ENCODE results near the gene GJD2.

Gene GJD2

DNA sequence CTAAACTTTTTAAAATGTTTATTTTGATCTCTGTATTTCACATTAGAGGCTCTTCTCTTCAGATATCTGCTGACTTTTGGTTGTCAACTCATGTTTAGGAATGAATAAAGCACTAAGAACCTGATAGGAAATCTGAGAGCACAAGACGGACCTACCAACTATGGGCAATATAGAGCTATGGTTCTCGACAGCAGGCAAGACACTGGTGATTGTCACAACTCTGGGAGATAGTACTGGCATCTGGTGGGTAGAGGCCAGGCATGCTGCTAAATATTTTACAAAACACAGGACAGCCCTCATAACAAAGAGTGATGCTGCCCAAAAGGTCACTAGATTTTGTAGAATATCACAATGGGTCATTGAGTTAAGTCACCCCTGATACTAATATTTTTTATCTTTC, 17.5 kb upstream of the GJD2 start:
- no peak for DNase-seq

GRCh38 chr15:34769711-34770110, 14.9 kb upstream of the GJD2 start:
- DNase-seq = no peak

GRCh38 chr15:34768530-34768929, 13.7 kb upstream of the GJD2 start:
- DNase-seq = no peak

GRCh38 chr15:34765741-34766140, 10.9 kb upstream of the GJD2 start:
- no peak for DNase-seq

GRCh38 chr15:34760909-34761308, 6.1 kb upstream of the GJD2 start:
- DNase-seq = no peak

DNA sequence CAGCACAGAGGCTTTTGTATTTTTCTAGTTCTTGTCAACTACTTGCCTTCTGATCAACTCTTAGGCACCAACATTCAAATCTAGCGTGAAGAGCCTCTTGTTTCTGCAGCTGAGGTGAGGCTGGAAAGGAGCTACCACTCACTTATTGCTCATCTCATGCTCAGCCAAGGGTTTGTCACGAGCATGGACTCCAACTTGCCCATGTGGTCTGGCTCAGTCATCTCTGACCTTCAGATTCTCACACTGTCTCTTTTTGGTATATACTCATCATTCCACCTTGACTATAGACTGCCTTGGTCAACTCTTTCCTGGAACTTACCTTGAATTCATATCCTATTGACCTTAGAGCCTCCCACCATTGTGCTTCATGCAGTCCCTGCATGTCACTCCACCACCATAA, 5.2 kb upstream of the GJD2 start:
- no peak for DNase-seq

DNA sequence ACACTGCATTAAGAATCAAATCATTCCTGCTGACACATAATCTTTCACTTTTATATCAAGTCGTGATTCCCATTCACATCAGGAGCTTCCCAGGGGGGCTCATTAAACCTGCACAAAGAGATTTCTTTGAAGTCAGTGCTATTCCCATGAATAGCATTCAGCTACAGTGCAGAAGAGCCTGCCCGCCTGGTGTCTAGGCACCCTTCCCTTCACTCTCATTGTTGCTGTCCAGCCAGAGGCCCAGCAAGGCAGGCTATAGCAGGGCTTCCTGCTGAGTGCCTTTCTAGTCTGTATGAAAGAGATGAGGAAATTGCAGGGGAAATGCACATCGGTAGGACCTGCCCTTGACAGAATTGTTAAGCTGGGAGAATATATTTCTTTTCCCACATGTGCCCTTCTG, 4.5 kb upstream of the GJD2 start:
- DNase-seq = no peak

- DNase-seq = no peak
These were observed 2.5 kb upstream of the GJD2 start for GRCh38 chr15:34757262-34757661.

DNA sequence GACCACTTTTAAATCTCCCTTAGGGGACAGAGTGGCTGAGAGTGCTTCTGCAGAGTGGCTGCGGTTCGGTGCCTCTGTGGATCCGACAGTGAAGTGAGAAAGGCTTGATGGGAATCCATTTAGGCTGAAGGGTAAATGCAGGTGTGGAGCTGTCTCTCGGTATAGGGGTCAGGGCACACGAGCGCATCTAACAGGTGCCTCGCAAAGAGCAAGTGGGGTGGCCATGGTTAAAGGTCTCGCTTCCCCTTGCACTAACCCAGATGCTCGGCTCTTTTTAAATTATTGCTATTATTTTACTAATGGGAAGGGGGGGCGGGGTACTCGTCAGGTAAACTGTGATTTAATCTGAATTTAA, 598 bp upstream of the GJD2 start:
- no peak for DNase-seq

DNA sequence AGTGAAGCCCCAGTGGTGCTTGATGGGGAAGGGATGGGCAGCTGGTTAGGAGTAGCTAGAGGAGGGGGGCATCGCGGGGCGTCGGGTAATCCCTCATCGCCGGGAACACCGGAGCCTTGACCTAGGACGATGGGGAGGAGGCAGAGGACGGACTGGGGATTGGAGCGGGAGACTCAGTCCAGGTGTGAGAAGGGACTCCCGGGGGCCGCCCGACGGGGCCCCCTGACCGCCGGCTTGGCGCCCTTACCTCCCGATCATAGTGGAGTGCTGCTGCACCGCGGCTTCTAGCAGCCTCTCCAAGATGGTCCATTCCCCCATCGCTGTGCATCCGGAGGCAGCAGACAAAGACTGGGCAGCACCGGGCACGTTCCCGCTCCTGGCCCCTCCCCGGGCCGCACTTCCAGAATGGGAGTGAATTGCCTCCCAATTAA, 612 bp downstream of the GJD2 start:
- no peak for DNase-seq

GRCh38 chr15:34753236-34753894, 1.4 kb downstream of the GJD2 start:
- DNase-seq = no peak

GRCh38 chr15:34749691-34750090, 5.1 kb downstream of the GJD2 start:
- DNase-seq = no peak

DNA sequence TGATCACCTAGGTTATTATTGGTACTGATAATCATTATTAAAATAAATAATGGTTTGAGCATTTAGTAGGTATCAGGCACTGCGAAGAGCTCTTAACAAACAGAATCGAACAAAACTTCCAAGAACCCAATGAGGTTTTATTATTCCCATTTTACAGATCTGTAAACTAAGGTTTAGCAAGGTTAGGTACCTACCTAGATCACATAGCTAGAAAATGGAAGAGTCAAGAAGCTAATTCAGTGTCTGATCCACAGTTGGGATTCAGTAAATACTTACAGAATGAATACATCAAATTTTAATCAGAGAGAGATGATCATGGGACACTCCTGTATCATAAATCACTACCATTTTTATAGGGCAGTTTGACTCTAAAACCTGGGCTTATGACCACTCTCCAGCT, 15.5 kb downstream of the GJD2 start:
- no peak for DNase-seq

DNA sequence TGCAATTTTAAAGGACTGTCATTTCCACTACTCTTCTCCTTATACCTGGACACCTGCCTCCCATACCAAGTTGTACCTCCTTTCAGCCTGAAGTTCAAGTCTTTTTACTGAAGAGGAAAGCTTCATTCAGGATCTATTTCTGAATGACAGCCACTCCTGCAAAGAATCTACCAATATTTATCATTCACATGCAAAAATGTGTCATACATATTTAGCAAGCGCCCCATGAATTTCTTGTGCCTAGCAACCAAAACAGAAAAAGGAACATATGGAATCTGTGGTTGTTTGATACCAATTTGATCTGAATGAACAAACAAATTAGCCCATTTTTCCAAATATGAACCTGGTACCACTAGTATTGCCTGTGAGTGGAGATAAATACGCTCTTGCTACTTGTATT, 16.8 kb downstream of the GJD2 start:
- DNase-seq = no peak

DNA sequence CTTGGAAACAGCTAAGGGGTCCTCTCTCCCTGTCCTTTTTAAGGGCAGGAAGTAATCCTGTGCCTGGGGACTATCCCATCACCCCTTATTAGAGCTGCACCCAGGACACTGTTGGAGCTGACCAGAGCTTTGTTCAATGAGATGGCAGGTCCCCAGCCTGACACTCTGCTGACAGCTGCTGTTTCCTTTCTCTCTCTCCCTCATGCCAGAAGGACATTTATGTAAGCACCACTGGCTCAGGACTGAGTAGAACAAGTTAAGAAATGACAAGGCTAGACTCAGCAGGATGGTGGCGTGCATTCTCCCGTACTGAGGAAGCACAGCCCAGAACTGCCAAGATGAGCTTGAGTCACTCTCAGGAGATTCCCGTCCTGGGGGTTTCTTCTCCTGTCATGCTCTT, 17.3 kb downstream of the GJD2 start:
- DNase-seq = no peak

DNA sequence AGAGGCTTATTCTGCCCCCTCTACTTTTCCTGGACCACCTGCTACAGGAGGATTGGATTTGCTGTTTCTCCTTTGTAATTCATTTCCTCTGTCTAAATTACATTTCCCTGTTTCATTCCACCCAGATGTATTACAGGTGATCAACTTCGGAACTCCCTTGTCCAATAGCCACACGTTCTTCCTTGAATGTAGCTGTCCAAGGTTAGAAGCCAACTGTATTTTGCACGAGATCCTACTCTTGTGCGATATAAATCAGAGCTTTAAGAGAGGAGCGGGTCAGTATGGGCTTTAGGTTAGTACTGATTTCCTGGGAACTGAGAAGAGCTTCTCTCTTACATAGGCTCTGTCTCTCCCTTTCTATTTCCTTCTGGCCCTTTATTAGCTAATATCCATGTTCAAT, 20.5 kb downstream of the GJD2 start:
- no peak for DNase-seq

DNA sequence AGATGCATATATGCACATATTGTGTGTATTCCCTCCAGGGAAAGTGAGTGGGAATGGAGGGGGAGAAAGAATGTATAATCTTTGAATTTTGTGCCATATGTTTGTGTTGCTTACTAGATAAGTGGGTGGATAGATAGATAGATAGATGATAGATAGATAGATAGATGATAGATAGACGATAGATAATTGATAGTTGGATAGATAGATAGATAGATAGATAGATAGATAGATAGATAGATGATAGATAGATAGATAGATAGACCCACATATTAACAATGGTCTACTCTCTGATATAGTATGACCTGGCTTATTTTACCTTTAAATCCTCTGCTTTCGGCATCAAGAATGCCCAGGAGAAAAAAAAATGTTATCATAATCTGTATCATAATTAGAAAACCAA, 21.2 kb downstream of the GJD2 start:
- no peak for DNase-seq

- no peak for DNase-seq
These were observed 22.4 kb downstream of the GJD2 start for GRCh38 chr15:34732430-34732829.

DNA sequence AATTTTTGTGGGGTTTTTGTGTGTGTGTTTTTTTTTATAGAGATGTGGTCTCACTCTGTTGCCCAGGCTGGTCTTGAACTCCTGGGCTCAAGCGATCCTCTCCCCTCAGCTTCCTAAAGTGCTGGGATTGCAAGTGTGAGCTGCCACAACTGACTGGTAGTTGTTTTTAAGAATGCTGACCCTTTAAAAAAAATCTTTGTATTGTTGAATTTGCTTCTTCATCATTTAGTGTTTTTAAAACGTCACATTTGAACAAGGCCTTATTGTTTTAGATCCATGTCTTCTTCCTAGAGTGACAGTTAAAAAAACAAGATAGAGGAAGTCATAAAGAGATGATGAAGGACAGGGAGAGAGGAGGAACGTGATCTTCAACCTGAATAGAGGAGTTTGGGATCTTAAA, 24.1 kb downstream of the GJD2 start:
- no peak for DNase-seq

GRCh38 chr15:34729886-34730285, 24.9 kb downstream of the GJD2 start:
- no peak for DNase-seq

DNA sequence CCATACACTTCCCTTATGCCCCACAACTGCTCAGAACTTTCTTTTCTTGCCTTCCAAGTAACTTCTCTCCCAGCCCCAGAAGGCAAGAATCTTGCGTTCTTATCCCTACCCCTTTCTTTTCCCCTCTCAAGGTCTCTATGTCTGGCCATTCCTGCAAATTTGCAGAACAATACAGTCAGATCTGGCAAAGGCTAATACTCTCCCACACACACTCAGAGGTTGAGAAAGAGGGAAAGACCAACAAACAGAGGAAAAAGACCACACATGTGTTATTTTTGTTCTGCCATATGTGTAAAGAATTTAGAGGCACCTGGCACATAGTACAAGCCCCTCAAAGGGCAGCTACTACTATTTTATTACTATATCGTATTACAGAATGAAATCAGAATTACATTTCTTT, 25.7 kb downstream of the GJD2 start:
- no peak for DNase-seq

DNA sequence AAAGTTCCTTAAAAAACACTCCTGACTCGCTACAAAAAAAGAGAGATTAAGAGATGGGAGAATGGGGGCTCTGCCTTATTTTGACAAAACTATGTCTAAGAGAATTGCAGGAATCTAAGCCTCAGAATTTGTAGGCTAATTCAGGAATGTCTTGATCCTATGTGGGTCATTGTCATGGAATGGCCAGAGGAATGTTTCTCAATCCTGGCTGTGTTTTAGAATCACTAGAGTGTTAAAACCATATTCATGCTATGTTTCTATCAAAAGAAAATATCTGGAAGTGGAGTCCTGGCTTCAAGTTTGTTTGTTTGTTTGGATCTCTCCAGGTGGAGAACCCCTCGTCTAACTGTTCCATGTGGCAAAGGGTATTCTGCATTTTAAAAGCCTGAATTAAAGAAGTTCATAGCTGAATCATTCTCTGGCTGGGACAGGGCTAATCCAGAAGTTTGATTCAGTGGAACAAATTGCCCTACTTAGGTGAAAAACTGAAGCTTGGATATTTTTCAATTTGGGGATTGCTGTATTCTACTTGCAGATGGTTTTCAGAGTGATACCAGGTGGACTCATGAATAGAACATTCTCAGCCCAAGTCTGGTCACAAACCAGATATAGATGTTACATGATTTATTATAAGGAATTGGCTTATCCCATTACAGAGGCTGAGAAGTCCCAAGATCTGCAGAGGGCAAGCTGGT, 28.2 kb downstream of the GJD2 start:
- DNase-seq = no peak

- no peak for DNase-seq
These were observed 29.2 kb downstream of the GJD2 start for GRCh38 chr15:34725556-34725955.

GRCh38 chr15:34724481-34724880, 30.3 kb downstream of the GJD2 start:
- no peak for DNase-seq

DNA sequence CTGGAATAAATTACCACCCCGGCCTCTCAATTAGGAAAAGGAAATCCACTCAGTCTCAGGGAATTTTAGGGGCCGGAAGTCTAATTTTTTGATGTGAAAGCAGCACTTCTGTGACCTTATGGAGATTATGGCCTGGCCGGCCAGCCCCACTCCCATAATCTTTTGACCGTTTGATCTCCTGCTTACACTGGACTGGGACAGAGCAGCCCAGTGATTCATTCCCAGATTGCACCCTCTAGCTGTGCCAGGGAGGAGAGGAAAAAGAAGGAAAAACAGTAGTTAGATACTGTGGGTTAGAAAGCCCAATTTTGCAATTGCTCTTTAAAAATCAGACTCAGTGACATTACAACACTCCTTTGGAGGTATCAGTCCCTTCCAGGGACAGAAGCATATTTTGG, 32.4 kb downstream of the GJD2 start:
- no peak for DNase-seq

Measured in activated CD4-positive, alpha-beta T cell treated with anti-CD3 and anti-CD28 coated beads, Interleukin-2, amount 50 U/mL, for 1 hour (primary cell).